IPS DF 6.9 (cell line): ENCODE results near the gene ICE2.

Experiments used
- DNase-seq: peaks from one replicate; pipeline ENCODE4 v3.0.0-alpha.2; 2013; ENCODE audit warnings: low read depth, low spot score
- H3K27ac ChIP-seq: one replicate; pipeline ENCODE4 v1.5.1; 2013; ENCODE audit warnings: low read length, control low read depth
- H3K27me3 ChIP-seq: 2 replicates; pipeline ENCODE4 v1.6.1; 2013; ENCODE audit warnings: mild to moderate bottlenecking, low read length; ENCODE audit not compliant: control insufficient read depth, insufficient read depth
- H3K36me3 ChIP-seq: 2 replicates; pipeline ENCODE4 v1.6.1; 2013; ENCODE audit warnings: low read length; ENCODE audit not compliant: control insufficient read depth, insufficient read depth
- H3K4me1 ChIP-seq: 2 replicates; pipeline ENCODE4 v1.6.1; 2013; ENCODE audit warnings: low read length; ENCODE audit not compliant: control insufficient read depth, insufficient read depth
- H3K4me3 ChIP-seq: 2 replicates; pipeline ENCODE4 v1.5.1; 2013; ENCODE audit warnings: mild to moderate bottlenecking, low read length
- H3K9me3 ChIP-seq: 2 replicates; pipeline ENCODE4 v1.6.1; 2013; ENCODE audit warnings: low read length, inconsistent platforms; ENCODE audit not compliant: control insufficient read depth, insufficient read depth
- WGBS: extraction: QIAGEN DNeasy Blood & Tissue Kit; methylation state at CpG from one replicate; pipeline ENCODE4 v1.1.7; 2013; ENCODE audit warnings: mixed read lengths, missing lambda C conversion rate; ENCODE audit not compliant: insufficient read length, insufficient coverage; 5-methylcytosine and 5-hydroxymethylcytosine counted together

ICE2 gene

GRCh38 chr15:60381148-60381788 is 97.7 kb downstream of the ICE2 start:
- no peaks in the 10 kb centered on the region for H3K27me3 ChIP-seq
- H3K4me3 ChIP-seq = no peak overlapping the region

GRCh38 chr15:60379525-60380274 is 99.2 kb downstream of the ICE2 start:
- H3K4me1 ChIP-seq = no peaks in the 10 kb centered on the region
- peaks cover 5% of the 10 kb centered on the region; the same call in 1 of the 2 replicates for H3K36me3 ChIP-seq
- no peaks in the 10 kb centered on the region for H3K27me3 ChIP-seq
- no CpG with 5 or more reads among the region's 8 CpGs for whole genome bisulfite sequencing
- H3K27ac ChIP-seq = no peak overlapping the region
- DNase-seq = no peak
- H3K9me3 ChIP-seq = no peaks in the 10 kb centered on the region
- H3K4me3 ChIP-seq = no peak overlapping the region

More at GRCh38 chr15:60381148-60381788, 97.7 kb downstream of the ICE2 start:
- Histone ChIP-seq H3K27ac (no peak overlapping the region), H3K4me1 (no peaks in the 10 kb centered on the region), H3K9me3 (no peaks in the 10 kb centered on the region), H3K36me3 (peaks cover 5% of the 10 kb centered on the region; the same call in 1 of the 2 replicates)
- no CpG with 5 or more reads among the region's 8 CpGs for WGBS
- DNase-seq = no peak

GRCh38 chr15:60379185-60379524 is 99.8 kb downstream of the ICE2 start:
- no peaks in the 10 kb centered on the region for H3K27me3 ChIP-seq
- H3K4me1 ChIP-seq = no peaks in the 10 kb centered on the region
- no peak overlapping the region for H3K4me3 ChIP-seq
- WGBS = no CpG with 5 or more reads among the region's 1 CpG
- peaks cover 5% of the 10 kb centered on the region; the same call in 1 of the 2 replicates for H3K36me3 ChIP-seq
- no peak for DNase-seq
- H3K9me3 ChIP-seq = no peaks in the 10 kb centered on the region
- no peak overlapping the region for H3K27ac ChIP-seq

- H3K36me3 ChIP-seq = peaks cover 3% of the 10 kb centered on the region; the same call in 1 of the 2 replicates
- no CpG with 5 or more reads among the region's 12 CpGs for WGBS
- H3K9me3 ChIP-seq = no peaks in the 10 kb centered on the region
- DNase-seq = no peak
- no peaks in the 10 kb centered on the region for H3K27me3 ChIP-seq
- no peak overlapping the region for H3K4me3 ChIP-seq
- no peaks in the 10 kb centered on the region for H3K4me1 ChIP-seq
- H3K27ac ChIP-seq = no peak overlapping the region
Observed at GRCh38 chr15:60376677-60377095, 102.3 kb downstream of the ICE2 start.

GRCh38 chr15:60375306-60375705 is 103.6 kb downstream of the ICE2 start:
- H3K4me3 ChIP-seq = no peak overlapping the region
- no peak overlapping the region for H3K27ac ChIP-seq
- DNase-seq = no peak
- H3K9me3 ChIP-seq = no peaks in the 10 kb centered on the region
- no peaks in the 10 kb centered on the region for H3K27me3 ChIP-seq
- peaks cover 3% of the 10 kb centered on the region; the same call in 1 of the 2 replicates for H3K36me3 ChIP-seq
- no CpG with 5 or more reads among the region's 5 CpGs for WGBS
- no peaks in the 10 kb centered on the region for H3K4me1 ChIP-seq

DNA sequence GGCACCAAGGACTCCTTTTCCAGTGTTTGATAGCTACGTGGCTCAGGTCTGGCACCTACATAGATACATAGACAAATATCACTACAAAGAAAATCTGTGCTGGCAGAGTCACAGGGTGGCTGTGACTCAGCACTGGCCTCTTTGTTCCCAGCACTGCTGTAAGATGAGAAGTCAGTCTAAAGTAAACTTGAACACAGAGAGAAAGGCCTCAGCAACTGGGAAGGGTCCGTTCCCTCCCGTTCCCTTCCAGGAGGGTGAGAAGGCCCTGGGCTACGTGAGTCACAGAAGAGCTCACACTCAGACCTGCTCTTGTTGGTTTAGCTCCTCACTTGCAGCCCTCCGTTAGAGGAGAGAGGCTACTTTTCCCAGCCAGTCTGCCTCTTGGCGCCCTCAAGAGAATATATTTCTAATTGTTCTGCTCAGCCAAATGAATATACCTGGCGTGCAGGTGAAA is 104.3 kb downstream of the ICE2 start:
- H3K36me3 ChIP-seq = no peaks in the 10 kb centered on the region
- WGBS = no CpG with 5 or more reads among the region's 7 CpGs
- no peaks in the 10 kb centered on the region for H3K9me3 ChIP-seq
- no peaks in the 10 kb centered on the region for H3K27me3 ChIP-seq
- H3K4me3 ChIP-seq = no peak overlapping the region
- H3K4me1 ChIP-seq = no peaks in the 10 kb centered on the region
- no peak for DNase-seq
- no peak overlapping the region for H3K27ac ChIP-seq

- no peak overlapping the region for H3K4me3 ChIP-seq
- no peaks in the 10 kb centered on the region for H3K27me3 ChIP-seq
- no peak overlapping the region for H3K27ac ChIP-seq
- H3K9me3 ChIP-seq = no peaks in the 10 kb centered on the region
- no peaks in the 10 kb centered on the region for H3K4me1 ChIP-seq
- no peaks in the 10 kb centered on the region for H3K36me3 ChIP-seq
- DNase-seq = no peak
- WGBS = no CpG with 5 or more reads among the region's 4 CpGs
Observed at GRCh38 chr15:60374209-60374608, 104.7 kb downstream of the ICE2 start.

DNA sequence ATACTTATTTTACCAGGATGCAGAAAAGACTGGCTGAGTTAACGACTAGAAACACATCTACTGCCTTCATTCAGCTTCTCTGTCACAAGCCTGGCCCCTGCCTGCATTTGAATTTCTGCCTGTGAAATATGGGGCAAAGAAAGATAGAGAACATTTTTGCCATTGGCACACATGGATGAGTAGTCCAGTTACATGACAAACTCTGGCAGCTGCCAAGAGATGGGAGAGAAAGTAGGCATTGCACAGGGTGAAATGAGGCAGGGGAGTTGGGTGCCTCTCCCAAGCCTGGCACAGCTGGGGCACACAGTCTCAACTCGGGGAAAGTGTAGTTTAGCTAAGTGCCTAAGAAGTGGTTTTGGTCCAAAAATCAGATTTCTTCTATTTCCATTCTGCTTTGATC is 105.2 kb downstream of the ICE2 start:
- Histone ChIP-seq H3K36me3 (no peaks in the 10 kb centered on the region), H3K4me1 (no peaks in the 10 kb centered on the region), H3K4me3 (no peak overlapping the region), H3K27me3 (no peaks in the 10 kb centered on the region), H3K27ac (no peak overlapping the region), H3K9me3 (no peaks in the 10 kb centered on the region)
- DNase-seq = no peak
- no CpG with 5 or more reads among the region's 2 CpGs for WGBS

DNA sequence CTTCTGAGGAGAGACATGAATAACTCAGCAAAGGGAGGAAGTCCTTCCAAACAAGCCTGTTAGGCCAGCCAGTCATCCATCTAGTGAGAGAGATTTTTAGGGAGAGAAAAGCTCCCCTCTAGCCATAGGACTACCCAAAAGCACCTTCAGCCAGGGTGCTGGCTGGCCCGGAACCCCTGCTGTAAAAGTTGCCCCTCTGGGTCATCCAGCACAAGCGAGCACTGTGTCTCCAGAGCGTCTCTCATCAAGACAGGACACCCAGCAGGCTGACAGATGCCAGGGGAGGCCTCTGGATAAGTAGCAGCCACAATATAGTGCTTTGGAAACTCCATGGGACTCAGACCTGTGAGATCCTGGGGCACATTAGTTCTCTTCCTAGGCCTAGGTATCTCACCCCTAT is 105.6 kb downstream of the ICE2 start:
- Histone ChIP-seq H3K4me1 (no peaks in the 10 kb centered on the region), H3K27ac (no peak overlapping the region), H3K9me3 (no peaks in the 10 kb centered on the region), H3K36me3 (no peaks in the 10 kb centered on the region), H3K27me3 (no peaks in the 10 kb centered on the region), H3K4me3 (no peak overlapping the region)
- WGBS = no CpG with 5 or more reads among the region's 3 CpGs
- DNase-seq = no peak

GRCh38 chr15:60372756-60373155 is 106.2 kb downstream of the ICE2 start:
- no CpG with 5 or more reads among the region's 1 CpG for WGBS
- Histone ChIP-seq H3K36me3 (no peaks in the 10 kb centered on the region), H3K27ac (no peak overlapping the region), H3K4me3 (no peak overlapping the region), H3K9me3 (no peaks in the 10 kb centered on the region), H3K27me3 (no peaks in the 10 kb centered on the region), H3K4me1 (no peaks in the 10 kb centered on the region)
- DNase-seq = no peak
